Mesodermal cell (in vitro differentiated cells): ENCODE results near the gene SPANXD. TPM values are rescaled to one million over a fixed set of nuclear protein-coding genes. Genes with fewer than 3 reads are reported as not detected.
"Not testable (repeated sequence)": the region's sequence is repeated elsewhere in the genome, so short reads cannot be mapped to it uniquely, and the experiment has no call there.

Experiments
- H3K27ac ChIP-seq: 2 replicates; pipeline ENCODE4 v1.7.0; 2013; ENCODE audit warnings: mild to moderate bottlenecking, low read depth, low read length, moderate library complexity; ENCODE audit not compliant: severe bottlenecking
- H3K36me3 ChIP-seq: 2 replicates; pipeline ENCODE4 v1.7.1; 2013; ENCODE audit warnings: mild to moderate bottlenecking, low read length, moderate library complexity; ENCODE audit not compliant: control insufficient read depth, insufficient read depth
- H3K4me1 ChIP-seq: one replicate; pipeline ENCODE4 v1.7.1; 2013; ENCODE audit warnings: mild to moderate bottlenecking, low read length; ENCODE audit not compliant: insufficient read depth, control insufficient read depth, poor library complexity, severe bottlenecking
- H3K4me3 ChIP-seq: 2 replicates; pipeline ENCODE4 v1.7.0; 2013; ENCODE audit warnings: low read length, control low read depth, mild to moderate bottlenecking; ENCODE audit not compliant: insufficient read depth, poor library complexity, severe bottlenecking; ENCODE audit errors: extremely low read depth
- H3K9me3 ChIP-seq: 2 replicates; pipeline ENCODE4 v1.7.1; 2013; ENCODE audit warnings: mild to moderate bottlenecking, low read length, moderate library complexity; ENCODE audit not compliant: control insufficient read depth
- WGBS, 2 experiments: methylation state at CpG; one replicate each; pipeline ENCODE4 v1.1.5; 2013; ENCODE audit warnings: missing lambda C conversion rate in 2 of 2; ENCODE audit not compliant: insufficient coverage in 2 of 2; 5-methylcytosine and 5-hydroxymethylcytosine counted together
- polyA plus RNA-seq, 2 experiments: library from polyadenylated mRNA; stranded (reverse); fragments of 50-300 nt; gene quantifications; one replicate each; pipeline ENCODE4 v1.2.3, GENCODE V29; 2013

SPANXD gene, protein sequence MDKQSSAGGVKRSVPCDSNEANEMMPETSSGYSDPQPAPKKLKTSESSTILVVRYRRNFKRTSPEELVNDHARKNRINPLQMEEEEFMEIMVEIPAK
- polyA plus RNA-seq (2013, experiment 1 of 2): not detected
- not detected for polyA plus RNA-seq (2013, experiment 2 of 2)

DNA sequence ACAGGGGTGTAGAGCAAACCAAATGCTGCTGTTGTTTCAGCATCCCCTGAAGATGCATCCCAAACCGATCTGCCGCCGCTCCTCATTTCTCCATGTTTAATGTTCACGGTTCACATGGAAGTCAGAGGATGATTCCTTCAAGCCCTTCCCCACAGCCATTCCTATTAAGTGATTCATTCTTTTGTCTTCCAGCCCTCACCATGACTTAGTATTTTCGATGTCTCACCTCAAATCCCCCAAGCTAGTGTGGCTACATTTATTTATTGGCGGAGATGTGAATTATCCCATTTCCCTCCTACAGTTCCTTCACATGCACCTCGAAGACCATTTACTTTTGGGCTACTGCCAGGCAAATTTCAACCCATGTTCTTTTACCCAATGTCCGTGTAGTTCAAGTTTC lies at the start of gene SPANXD:
Gene SPANXD (minus strand): TSS at position 101 of the 400 bp plus-strand sequence. CDS start 334 bp downstream, outside the sequence.
- not testable (repeated sequence) for H3K36me3 ChIP-seq, H3K4me1 ChIP-seq, H3K4me3 ChIP-seq, H3K9me3 ChIP-seq, H3K27ac ChIP-seq
- no CpG with 5 or more reads among the region's 8 CpGs for WGBS, 2 experiments

DNA sequence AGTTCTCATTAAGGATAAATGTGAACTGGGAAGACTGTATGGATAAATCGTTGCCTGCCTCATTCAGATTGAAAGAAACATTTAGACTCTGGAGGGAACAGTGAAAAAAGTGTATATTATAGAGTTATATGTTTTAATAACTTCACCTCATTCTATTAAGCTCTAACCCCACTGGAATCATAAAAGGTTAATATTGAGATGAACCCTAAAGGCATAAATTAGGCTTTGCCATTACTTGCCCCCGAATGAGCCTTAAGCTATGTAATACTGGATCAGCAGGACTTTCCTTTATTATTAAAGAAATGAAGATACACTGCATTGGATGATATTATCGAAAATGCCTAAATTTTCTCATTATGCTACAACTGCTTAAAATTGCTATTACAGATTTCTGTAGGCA lies 44.1 kb upstream of the SPANXD start:
- Histone ChIP-seq H3K27ac (no peak overlapping the region), H3K36me3 (no peaks in the 10 kb centered on the region), H3K9me3 (no peaks in the 10 kb centered on the region), H3K4me1 (no peaks in the 10 kb centered on the region), H3K4me3 (no peak overlapping the region)
- no CpG with 5 or more reads among the region's 3 CpGs for WGBS, 2 experiments

DNA sequence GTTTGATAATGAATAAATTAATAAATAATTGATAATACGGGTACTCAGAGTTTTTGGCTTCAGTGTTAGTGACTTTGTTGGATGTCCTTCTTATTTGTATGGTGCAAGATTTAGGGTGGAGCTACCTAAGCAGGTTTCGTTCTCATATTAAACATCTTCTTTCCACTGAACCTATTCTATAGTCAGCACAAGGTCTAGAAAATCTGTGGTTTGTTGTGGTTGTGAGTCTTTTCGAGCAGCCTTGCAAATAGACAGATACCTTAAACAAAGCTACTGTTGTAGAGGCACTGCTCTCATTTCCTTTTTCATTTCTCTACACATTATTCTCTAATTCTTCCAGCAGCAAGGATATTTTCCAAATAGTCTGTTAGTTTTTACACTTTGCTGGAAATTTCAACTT lies 38.1 kb upstream of the SPANXD start:
- no peaks in the 10 kb centered on the region for H3K36me3 ChIP-seq
- no peak overlapping the region for H3K4me3 ChIP-seq
- no CpG with 5 or more reads among the region's 3 CpGs for WGBS, 2 experiments
- H3K4me1 ChIP-seq: no peaks in the 10 kb centered on the region
- H3K9me3 ChIP-seq: no peaks in the 10 kb centered on the region
- no peak overlapping the region for H3K27ac ChIP-seq

DNA sequence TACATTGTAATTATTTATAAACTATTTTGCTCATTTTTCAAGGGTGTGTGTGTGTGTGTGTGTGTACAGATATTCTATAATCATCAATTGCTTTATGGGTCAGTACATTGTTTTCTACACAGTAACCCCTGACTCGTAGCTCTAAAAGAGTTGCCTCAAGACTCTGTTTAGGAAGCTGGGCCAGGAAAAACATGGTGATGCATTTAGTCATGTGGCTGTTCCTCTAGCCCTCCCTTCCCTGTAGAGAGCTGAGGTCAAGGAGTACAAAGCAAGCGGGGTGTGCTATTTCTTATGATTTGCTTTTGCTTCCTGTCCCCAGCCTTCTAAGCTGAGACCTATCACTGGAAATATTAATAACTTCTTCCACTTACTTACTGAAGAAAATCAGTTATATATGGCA lies 34.8 kb upstream of the SPANXD start:
- no peaks in the 10 kb centered on the region for H3K9me3 ChIP-seq
- 80% methylated on average over 1 of the region's 2 CpGs; no CpG with 5 or more reads in 1 of the 2 experiments for WGBS, 2 experiments
- H3K36me3 ChIP-seq: no peaks in the 10 kb centered on the region
- H3K4me3 ChIP-seq: no peak overlapping the region
- H3K27ac ChIP-seq: no peak overlapping the region
- no peaks in the 10 kb centered on the region for H3K4me1 ChIP-seq

- no CpG with 5 or more reads among the region's 2 CpGs for WGBS, 2 experiments
- Histone ChIP-seq H3K4me1 (no peaks in the 10 kb centered on the region), H3K4me3 (no peak overlapping the region), H3K36me3 (no peaks in the 10 kb centered on the region), H3K9me3 (no peaks in the 10 kb centered on the region), H3K27ac (no peak overlapping the region)
Measured at GRCh38 chrX:141732031-141732430, 33.5 kb upstream of the SPANXD start.

GRCh38 chrX:141724186-141724585 lies 25.6 kb upstream of the SPANXD start:
- Histone ChIP-seq H3K36me3 (no peaks in the 10 kb centered on the region), H3K4me1 (no peaks in the 10 kb centered on the region), H3K4me3 (no peak overlapping the region), H3K27ac (no peak overlapping the region), H3K9me3 (no peaks in the 10 kb centered on the region)
- WGBS, 2 experiments: no CpG with 5 or more reads among the region's 3 CpGs

DNA sequence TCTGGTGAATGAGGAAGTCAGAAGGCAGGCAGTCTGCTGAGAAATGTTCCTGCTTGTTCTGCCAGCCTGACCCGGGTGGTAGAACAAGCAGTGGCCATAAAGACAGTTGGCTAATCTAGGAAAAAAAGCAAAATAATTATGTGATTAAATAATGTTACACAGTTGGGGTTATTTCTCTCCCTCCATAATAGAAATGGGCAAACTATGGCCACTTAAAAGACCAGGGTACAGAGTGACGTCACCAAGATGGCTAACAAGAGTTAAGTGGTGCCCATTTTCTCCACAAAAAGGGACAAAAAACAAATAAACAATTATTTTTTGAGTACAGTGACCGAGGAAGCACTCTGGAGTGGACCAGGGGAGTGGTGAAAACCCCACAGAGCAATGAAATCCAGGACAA lies 16.1 kb upstream of the SPANXD start:
- WGBS, 2 experiments: no CpG with 5 or more reads among the region's 3 CpGs
- Histone ChIP-seq H3K9me3 (no peaks in the 10 kb centered on the region), H3K27ac (no peak overlapping the region)

GRCh38 chrX:141701072-141701471 lies 2.5 kb upstream of the SPANXD start:
- Histone ChIP-seq H3K4me3 (no peak overlapping the region), H3K27ac (no peak overlapping the region), H3K36me3 (no peaks in the 10 kb centered on the region), H3K4me1 (no peaks in the 10 kb centered on the region), H3K9me3 (no peaks in the 10 kb centered on the region)
- WGBS, 2 experiments: 86 to 100% methylated on average over 1 of the region's 4 CpGs

More for the DNA sequence above, 16.1 kb upstream of the SPANXD start:
- Histone ChIP-seq H3K4me3 (no peak overlapping the region), H3K36me3 (no peaks in the 10 kb centered on the region), H3K4me1 (no peaks in the 10 kb centered on the region)

GRCh38 chrX:141673946-141674345 lies 24.6 kb downstream of the SPANXD start:
- Histone ChIP-seq H3K9me3 (no peaks in the 10 kb centered on the region), H3K36me3 (no peaks in the 10 kb centered on the region), H3K4me1 (no peaks in the 10 kb centered on the region), H3K27ac (no peak overlapping the region), H3K4me3 (no peak overlapping the region)
- WGBS, 2 experiments: no CpG with 5 or more reads among the region's 2 CpGs

GRCh38 chrX:141669689-141670088 lies 28.9 kb downstream of the SPANXD start:
- H3K9me3 ChIP-seq: no peaks in the 10 kb centered on the region
- H3K27ac ChIP-seq: no peak overlapping the region
- H3K4me3 ChIP-seq: no peak overlapping the region
- H3K36me3 ChIP-seq: no peaks in the 10 kb centered on the region
- WGBS, 2 experiments: 80% methylated on average over 1 of the region's 1 CpG; no CpG with 5 or more reads in 1 of the 2 experiments
- no peaks in the 10 kb centered on the region for H3K4me1 ChIP-seq

- H3K36me3 ChIP-seq: no peaks in the 10 kb centered on the region
- no peak overlapping the region for H3K27ac ChIP-seq
- H3K9me3 ChIP-seq: no peaks in the 10 kb centered on the region
- no peak overlapping the region for H3K4me3 ChIP-seq
- H3K4me1 ChIP-seq: no peaks in the 10 kb centered on the region
- WGBS, 2 experiments: no CpG with 5 or more reads among the region's 4 CpGs
Measured at GRCh38 chrX:141668371-141668770, 30.2 kb downstream of the SPANXD start.
